ENCODE measurements around the gene ZBTB20.

The ZBTB20 gene

GRCh38 chr3:114939920-114940319, 207.2 kb downstream of the ZBTB20 start:
- in situ Hi-C loops (cut with MboI; ENCODE audit: low sequenced_read_pairs), result no loop called here

- in situ Hi-C loops (cut with MboI; ENCODE audit: low sequenced_read_pairs), result no loop called here
Observed at GRCh38 chr3:114933407-114933806, 213.7 kb downstream of the ZBTB20 start.

GRCh38 chr3:114929971-114930732, 216.9 kb downstream of the ZBTB20 start:
- in situ Hi-C loops (cut with MboI; ENCODE audit: low sequenced_read_pairs), result no loop called here

GRCh38 chr3:114928989-114929640, 218.0 kb downstream of the ZBTB20 start:
- in situ Hi-C loops (cut with MboI; ENCODE audit: low sequenced_read_pairs), result no loop called here

GRCh38 chr3:114904633-114905032, 242.5 kb downstream of the ZBTB20 start:
- in situ Hi-C loops (cut with MboI; ENCODE audit: low sequenced_read_pairs), result no loop called here

GRCh38 chr3:114903213-114903612, 243.9 kb downstream of the ZBTB20 start:
- in situ Hi-C loops (cut with MboI; ENCODE audit: low sequenced_read_pairs), result no loop called here

GRCh38 chr3:114902691-114903101, 244.4 kb downstream of the ZBTB20 start:
- in situ Hi-C loops (cut with MboI; ENCODE audit: low sequenced_read_pairs), result no loop called here

GRCh38 chr3:114900908-114901307, 246.2 kb downstream of the ZBTB20 start:
- in situ Hi-C loops (cut with MboI; ENCODE audit: low sequenced_read_pairs), result no loop called here

- in situ Hi-C loops (cut with MboI; ENCODE audit: low sequenced_read_pairs), result no loop called here
Observed at GRCh38 chr3:114899186-114899931, 247.7 kb downstream of the ZBTB20 start.

- in situ Hi-C loops (cut with MboI; ENCODE audit: low sequenced_read_pairs), result no loop called here
Observed at GRCh38 chr3:114896978-114897377, 250.1 kb downstream of the ZBTB20 start.

GRCh38 chr3:114893361-114893760, 253.7 kb downstream of the ZBTB20 start:
- in situ Hi-C loops (cut with MboI; ENCODE audit: low sequenced_read_pairs), result no loop called here

GRCh38 chr3:114892880-114893279, 254.2 kb downstream of the ZBTB20 start:
- in situ Hi-C loops (cut with MboI; ENCODE audit: low sequenced_read_pairs), result no loop called here

GRCh38 chr3:114892131-114892879, 254.8 kb downstream of the ZBTB20 start:
- in situ Hi-C loops (cut with MboI; ENCODE audit: low sequenced_read_pairs), result no loop called here

- in situ Hi-C loops (cut with MboI; ENCODE audit: low sequenced_read_pairs), result no loop called here
Observed at GRCh38 chr3:114887806-114888205, 259.3 kb downstream of the ZBTB20 start.

GRCh38 chr3:114886905-114887304, 260.2 kb downstream of the ZBTB20 start:
- in situ Hi-C loops (cut with MboI; ENCODE audit: low sequenced_read_pairs), result no loop called here

GRCh38 chr3:114884213-114884923, 262.7 kb downstream of the ZBTB20 start:
- in situ Hi-C loops (cut with MboI; ENCODE audit: low sequenced_read_pairs), result no loop called here

- in situ Hi-C loops (cut with MboI; ENCODE audit: low sequenced_read_pairs), result no loop called here
Observed at GRCh38 chr3:114880078-114880477, 267.0 kb downstream of the ZBTB20 start.

- in situ Hi-C loops (cut with MboI; ENCODE audit: low sequenced_read_pairs), result no loop called here
Observed at GRCh38 chr3:114879059-114880031, 267.7 kb downstream of the ZBTB20 start.

GRCh38 chr3:114878114-114878839, 268.8 kb downstream of the ZBTB20 start:
- in situ Hi-C loops (cut with MboI; ENCODE audit: low sequenced_read_pairs), result no loop called here

Measured in HL-60/S4 (cell line).